OCI-LY7 (cell line): ENCODE measurements around the gene RNASET2. TPM values are rescaled to one million over a fixed set of nuclear protein-coding genes. Genes with fewer than 3 reads are reported as not detected.

Experiments
- BruUV-seq: library from RNA; stranded (reverse); fragments of 400-500 nt; replicated peaks from 2 replicates; lab custom pipeline; 2021; lab: Mats Ljungman, UMichigan
- CTCF ChIA-PET: fragments of 300-600 bp; sonication (Branson Sonifier 250); formaldehyde crosslinking; loops from one replicate; lab custom pipeline; 2022; ENCODE audit warnings: antibody characterized with exemption; ENCODE audit not compliant: unreplicated experiment; lab: Charles Lee
- POLR2A ChIA-PET: fragments of 300-600 bp; sonication (Branson Sonifier 250); formaldehyde crosslinking; loops from one replicate; lab custom pipeline; 2022; ENCODE audit warnings: antibody characterized with exemption; lab: Charles Lee
- DNase-seq: peaks from one replicate; pipeline ENCODE4 v3.0.0-alpha.2; 2015; ENCODE audit warnings: low spot score
- H2AFZ ChIP-seq: fragments of 200-600 bp; sonication (generic), shearing (Covaris generic); 2 replicates; pipeline ENCODE4 v1.6.1; 2014; ENCODE audit warnings: mild to moderate bottlenecking, antibody characterized with exemption, low read length, moderate library complexity
- H3K27ac ChIP-seq: fragments of 200-600 bp; sonication (generic); 2 replicates; pipeline ENCODE4 v1.5.1; 2014; ENCODE audit warnings: mixed run types, low read depth, mild to moderate bottlenecking, moderate library complexity, low read length, inconsistent platforms; ENCODE audit not compliant: poor library complexity, severe bottlenecking
- H3K36me3 ChIP-seq: fragments of 200-600 bp; sonication (generic); 2 replicates; pipeline ENCODE4 v1.6.1; 2014; ENCODE audit warnings: mild to moderate bottlenecking, antibody characterized with exemption, low read length, moderate library complexity, mixed read lengths; ENCODE audit not compliant: insufficient read depth
- H3K4me1 ChIP-seq: fragments of 200-600 bp; sonication (generic); 2 replicates; pipeline ENCODE4 v1.5.1; 2014; ENCODE audit warnings: mild to moderate bottlenecking, low read length; ENCODE audit not compliant: insufficient read depth, poor library complexity, severe bottlenecking
- H3K4me2 ChIP-seq: fragments of 200-600 bp; sonication (generic); 2 replicates; pipeline ENCODE4 v1.6.1; 2014; ENCODE audit warnings: mild to moderate bottlenecking, low read length
- H3K4me3 ChIP-seq: fragments of 200-600 bp; sonication (generic); 2 replicates; pipeline ENCODE4 v1.5.1; 2014; ENCODE audit warnings: mild to moderate bottlenecking, low read depth, low read length; ENCODE audit not compliant: poor library complexity, severe bottlenecking
- H3K79me2 ChIP-seq: fragments of 200-600 bp; sonication (generic); 2 replicates; pipeline ENCODE4 v1.6.1; 2016; ENCODE audit warnings: low read depth, mild to moderate bottlenecking, low read length, moderate library complexity, mixed read lengths; ENCODE audit not compliant: insufficient read depth
- H3K9me2 ChIP-seq: fragments of 200-600 bp; sonication (generic); 2 replicates; pipeline ENCODE4 v1.6.1; 2016; ENCODE audit warnings: mild to moderate bottlenecking, low read length, mixed read lengths; ENCODE audit not compliant: insufficient read depth
- H3K9me3 ChIP-seq: fragments of 200-600 bp; sonication (generic); 2 replicates; pipeline ENCODE4 v1.6.1; 2014; ENCODE audit warnings: mild to moderate bottlenecking, mixed run types, low read length, mixed read lengths
- H4K20me1 ChIP-seq: fragments of 200-600 bp; sonication (generic); 2 replicates; pipeline ENCODE4 v1.6.1; 2014; ENCODE audit warnings: mild to moderate bottlenecking, antibody characterized with exemption, low read length, moderate library complexity, mixed read lengths; ENCODE audit not compliant: insufficient read depth
- EZH2phosphoT487 ChIP-seq: fragments of 200-600 bp; sonication (generic); IDR thresholded peaks from 2 replicates; pipeline ENCODE4 v1.6.1; 2018; ENCODE audit warnings: low read depth, borderline replicate concordance, mild to moderate bottlenecking, mixed run types, antibody characterized with exemption, low read length, moderate library complexity, mixed read lengths
- intact Hi-C: fragments of 100-400 bp; cut with micrococcal nuclease; formaldehyde crosslinking; loops from one replicate; pipeline ENCODE4 v1.10.0; 2022; ENCODE audit not compliant: unreplicated experiment
- total RNA-seq, 2 experiments: library from RNA; depleted of rRNA in 1 of 2; stranded (reverse); fragments of >200 nt in 1 of 2; shearing (Covaris generic) in 1 of 2; gene quantifications; 2 replicates each; pipeline ENCODE4 v1.2.3, GENCODE V29; 2014 to 2022
- TF ChIP-seq, protein P1 (sequence below): fragments of 200-600 bp; sonication (generic); conservative IDR thresholded peaks from 2 replicates; pipeline ENCODE4 v1.5.1; 2014; ENCODE audit warnings: mild to moderate bottlenecking, antibody characterized with exemption, low read length, moderate library complexity, mixed read lengths

The RNASET2 gene
- total RNA-seq, 2 experiments from 2014 or later = 71.7 to 105 TPM

GRCh38 chr6:166924531-166924930, 31.8 kb downstream of the RNASET2 start:
- no TSS peak for BruUV-seq
- Histone ChIP-seq H2AFZ (no peak overlapping the region), H3K4me1 (peaks cover 4% of the 10 kb centered on the region), H3K4me3 (no peak overlapping the region), H3K9me3 (no peaks in the 10 kb centered on the region), H3K27ac (no peak overlapping the region), H3K79me2 (no peaks in the 10 kb centered on the region), H3K36me3 (peaks cover 15% of the 10 kb centered on the region; the same call in 1 of the 2 replicates), H3K4me2 (no peak overlapping the region), H4K20me1 (no peaks in the 10 kb centered on the region), H3K9me2 (no peaks in the 10 kb centered on the region)
- no peak for TF ChIP-seq EZH2phosphoT487
- TF ChIP-seq, protein P1, sequence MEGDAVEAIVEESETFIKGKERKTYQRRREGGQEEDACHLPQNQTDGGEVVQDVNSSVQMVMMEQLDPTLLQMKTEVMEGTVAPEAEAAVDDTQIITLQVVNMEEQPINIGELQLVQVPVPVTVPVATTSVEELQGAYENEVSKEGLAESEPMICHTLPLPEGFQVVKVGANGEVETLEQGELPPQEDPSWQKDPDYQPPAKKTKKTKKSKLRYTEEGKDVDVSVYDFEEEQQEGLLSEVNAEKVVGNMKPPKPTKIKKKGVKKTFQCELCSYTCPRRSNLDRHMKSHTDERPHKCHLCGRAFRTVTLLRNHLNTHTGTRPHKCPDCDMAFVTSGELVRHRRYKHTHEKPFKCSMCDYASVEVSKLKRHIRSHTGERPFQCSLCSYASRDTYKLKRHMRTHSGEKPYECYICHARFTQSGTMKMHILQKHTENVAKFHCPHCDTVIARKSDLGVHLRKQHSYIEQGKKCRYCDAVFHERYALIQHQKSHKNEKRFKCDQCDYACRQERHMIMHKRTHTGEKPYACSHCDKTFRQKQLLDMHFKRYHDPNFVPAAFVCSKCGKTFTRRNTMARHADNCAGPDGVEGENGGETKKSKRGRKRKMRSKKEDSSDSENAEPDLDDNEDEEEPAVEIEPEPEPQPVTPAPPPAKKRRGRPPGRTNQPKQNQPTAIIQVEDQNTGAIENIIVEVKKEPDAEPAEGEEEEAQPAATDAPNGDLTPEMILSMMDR = no peak
- ChIA-PET POLR2A (interaction anchor here (0.6 kb wide), 1 partner anchor 1064 kb away, joined by 3 read pairs; no protein-coding TSS in a partner anchor), CTCF (no interaction called here)
- no peak for DNase-seq
- intact Hi-C loops = no loop called here

- H2AFZ ChIP-seq = no peak overlapping the region
- no peak for TF ChIP-seq EZH2phosphoT487
- TF ChIP-seq, protein P1 = no peak
- ChIA-PET POLR2A (no interaction called here), CTCF (no interaction called here)
- no peak overlapping the region for H3K27ac ChIP-seq
- no peaks in the 10 kb centered on the region for H4K20me1 ChIP-seq
- H3K4me1 ChIP-seq = no peaks in the 10 kb centered on the region
- DNase-seq = no peak
- H3K4me2 ChIP-seq = no peak overlapping the region
- no peaks in the 10 kb centered on the region for H3K9me3 ChIP-seq
- no TSS peak for BruUV-seq
- H3K9me2 ChIP-seq = no peaks in the 10 kb centered on the region
- H3K79me2 ChIP-seq = no peaks in the 10 kb centered on the region
- H3K4me3 ChIP-seq = no peak overlapping the region
- no peaks in the 10 kb centered on the region for H3K36me3 ChIP-seq
- intact Hi-C loops = no loop called here
Observed at GRCh38 chr6:166922937-166923336, 33.4 kb downstream of the RNASET2 start.

DNA sequence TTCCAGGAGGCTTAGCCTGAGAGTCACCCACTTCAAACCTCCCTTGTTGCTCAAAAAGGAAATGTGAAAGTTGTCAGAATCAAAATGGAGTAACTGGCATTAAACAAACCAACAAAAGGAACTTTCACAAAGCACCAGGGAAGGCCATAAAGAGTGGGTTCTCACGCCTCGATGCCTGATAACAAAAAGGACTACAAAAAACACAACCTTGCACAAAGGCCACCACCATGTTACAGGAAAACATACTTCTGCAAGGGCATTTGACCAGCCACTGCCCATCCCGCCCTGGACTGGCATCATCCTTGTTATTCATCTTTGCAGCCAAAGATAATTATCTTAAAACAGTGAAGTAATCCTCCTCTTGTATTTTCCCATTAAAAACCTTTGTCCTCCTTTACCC, 34.8 kb downstream of the RNASET2 start:
- no peak for DNase-seq
- H3K4me3 ChIP-seq = no peak overlapping the region
- no peaks in the 10 kb centered on the region for H4K20me1 ChIP-seq
- H3K36me3 ChIP-seq = no peaks in the 10 kb centered on the region
- ChIA-PET CTCF (no interaction called here), POLR2A (no interaction called here)
- H3K9me2 ChIP-seq = no peaks in the 10 kb centered on the region
- H3K9me3 ChIP-seq = peaks cover 5% of the 10 kb centered on the region; the same call in 1 of the 2 replicates
- H3K79me2 ChIP-seq = no peaks in the 10 kb centered on the region
- BruUV-seq = no TSS peak
- no peak overlapping the region for H2AFZ ChIP-seq
- intact Hi-C loops = no loop called here
- H3K4me2 ChIP-seq = no peak overlapping the region
- H3K27ac ChIP-seq = no peak overlapping the region
- TF ChIP-seq, protein P1 = no peak
- no peak for TF ChIP-seq EZH2phosphoT487
- H3K4me1 ChIP-seq = no peaks in the 10 kb centered on the region
